Neural progenitor cell (in vitro differentiated cells): ENCODE results near the gene CD79A.

Experiments used
- EZH2 ChIP-seq: fragments of 200-600 bp; sonication (generic); IDR thresholded peaks from 2 replicates; pipeline ENCODE4 v1.6.1; 2017; ENCODE audit warnings: antibody characterized with exemption, mild to moderate bottlenecking, moderate library complexity
- TF ChIP-seq, protein P1 (sequence below): fragments of 200-600 bp; sonication (generic); IDR thresholded peaks from 2 replicates; pipeline ENCODE4 v1.5.1; 2017; ENCODE audit warnings: antibody characterized with exemption, mild to moderate bottlenecking

DNA sequence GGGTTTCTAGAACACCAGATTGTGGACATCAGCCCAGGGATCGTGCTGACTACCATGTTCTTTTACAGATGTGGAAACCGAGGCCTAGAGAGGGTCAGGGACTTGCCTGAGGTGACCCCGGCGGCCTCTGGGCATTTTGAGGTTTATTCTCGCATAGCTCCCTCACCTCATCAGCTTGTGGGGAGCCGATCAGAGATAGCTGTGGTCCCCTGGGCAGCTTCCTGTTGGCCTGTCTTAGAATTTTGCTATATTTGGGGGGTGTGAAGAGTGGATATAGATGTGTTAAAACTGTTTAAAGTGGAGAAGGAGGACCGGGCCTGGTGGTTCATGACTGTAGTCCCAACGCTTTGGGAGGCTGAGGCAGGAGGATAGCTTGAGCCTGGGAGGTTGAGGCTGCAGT is 12.8 kb downstream of the CD79A start:
- TF ChIP-seq, protein P1, sequence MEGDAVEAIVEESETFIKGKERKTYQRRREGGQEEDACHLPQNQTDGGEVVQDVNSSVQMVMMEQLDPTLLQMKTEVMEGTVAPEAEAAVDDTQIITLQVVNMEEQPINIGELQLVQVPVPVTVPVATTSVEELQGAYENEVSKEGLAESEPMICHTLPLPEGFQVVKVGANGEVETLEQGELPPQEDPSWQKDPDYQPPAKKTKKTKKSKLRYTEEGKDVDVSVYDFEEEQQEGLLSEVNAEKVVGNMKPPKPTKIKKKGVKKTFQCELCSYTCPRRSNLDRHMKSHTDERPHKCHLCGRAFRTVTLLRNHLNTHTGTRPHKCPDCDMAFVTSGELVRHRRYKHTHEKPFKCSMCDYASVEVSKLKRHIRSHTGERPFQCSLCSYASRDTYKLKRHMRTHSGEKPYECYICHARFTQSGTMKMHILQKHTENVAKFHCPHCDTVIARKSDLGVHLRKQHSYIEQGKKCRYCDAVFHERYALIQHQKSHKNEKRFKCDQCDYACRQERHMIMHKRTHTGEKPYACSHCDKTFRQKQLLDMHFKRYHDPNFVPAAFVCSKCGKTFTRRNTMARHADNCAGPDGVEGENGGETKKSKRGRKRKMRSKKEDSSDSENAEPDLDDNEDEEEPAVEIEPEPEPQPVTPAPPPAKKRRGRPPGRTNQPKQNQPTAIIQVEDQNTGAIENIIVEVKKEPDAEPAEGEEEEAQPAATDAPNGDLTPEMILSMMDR = no peak
- TF ChIP-seq EZH2 = no peak
